Liver (tissue), 9 donors: Measurements from ENCODE around the gene EXOC4. TPM values are rescaled to one million over a fixed set of nuclear protein-coding genes. Genes with fewer than 3 reads are reported as not detected.

Experiments used
- DNase-seq: peaks from one replicate; pipeline ENCODE4 v3.0.0-alpha.2; 2017; ENCODE audit warnings: low spot score
- H3K27ac ChIP-seq, 2 donors: one replicate each; pipeline ENCODE4 v1.7.0; 2013; ENCODE audit warnings: inconsistent platforms in 2 of 2, low read length in 2 of 2, control low read depth in 1 of 2, low read depth in 1 of 2, mild to moderate bottlenecking in 1 of 2
- H3K27me3 ChIP-seq, 4 donors: one replicate each; pipeline versions ENCODE4 v1.6.1 to v1.7.0; 2013; ENCODE audit warnings: low read length in 3 of 4, inconsistent platforms in 1 of 4, mild to moderate bottlenecking in 1 of 4, moderate library complexity in 1 of 4; ENCODE audit not compliant: control insufficient read depth in 4 of 4, insufficient read depth in 4 of 4
- H3K36me3 ChIP-seq, 4 donors: one replicate each; pipeline versions ENCODE4 v1.6.1 to v1.7.0; 2013; ENCODE audit warnings: low read length in 3 of 4, mild to moderate bottlenecking in 3 of 4, low read depth in 1 of 4, moderate library complexity in 1 of 4; ENCODE audit not compliant: control insufficient read depth in 4 of 4, insufficient read depth in 3 of 4
- H3K4me1 ChIP-seq, 4 donors: one replicate each; pipeline versions ENCODE4 v1.6.1 to v1.7.0; 2013; ENCODE audit warnings: low read length in 3 of 4, mild to moderate bottlenecking in 3 of 4, moderate library complexity in 1 of 4; ENCODE audit not compliant: control insufficient read depth in 4 of 4, insufficient read depth in 4 of 4
- H3K4me3 ChIP-seq, 3 donors: one replicate each; pipeline versions ENCODE4 v1.6.1 to v1.7.0; 2013; ENCODE audit warnings: low read length in 3 of 3, control low read depth in 1 of 3, low read depth in 1 of 3, mild to moderate bottlenecking in 1 of 3
- H3K9ac ChIP-seq, 2 donors: one replicate each; pipeline ENCODE4 v1.7.0; 2013; ENCODE audit warnings: low read length in 2 of 2, mild to moderate bottlenecking in 2 of 2, moderate library complexity in 2 of 2, control low read depth in 1 of 2, low read depth in 1 of 2
- H3K9me3 ChIP-seq, 4 donors: one replicate each; pipeline versions ENCODE4 v1.6.1 to v1.7.0; 2013; ENCODE audit warnings: low read length in 3 of 4; ENCODE audit not compliant: control insufficient read depth in 4 of 4
- FOXA1 ChIP-seq: IDR thresholded peaks from 2 replicates; pipeline ENCODE4 v1.6.1; 2016; ENCODE audit warnings: antibody characterized with exemption
- FOXA2 ChIP-seq: IDR thresholded peaks from 2 replicates; pipeline ENCODE4 v1.6.1; 2016; ENCODE audit warnings: antibody characterized with exemption
- GABPA ChIP-seq, 2 donors: IDR thresholded peaks in 1 of 2; conservative IDR thresholded peaks in 1 of 2; 2 replicates each; pipeline ENCODE4 v1.6.1; 2016; ENCODE audit warnings: antibody characterized with exemption in 2 of 2, mild to moderate bottlenecking in 1 of 2, moderate library complexity in 1 of 2
- HNF4A ChIP-seq, 2 donors: conservative IDR thresholded peaks; 2 replicates each; pipeline ENCODE4 v1.6.1; 2016; ENCODE audit warnings: antibody characterized with exemption in 2 of 2, mild to moderate bottlenecking in 2 of 2
- HNF4G ChIP-seq: IDR thresholded peaks from 2 replicates; pipeline ENCODE4 v1.6.1; 2016; ENCODE audit warnings: antibody characterized with exemption
- JUND ChIP-seq, 2 donors: IDR thresholded peaks; 2 replicates each; pipeline ENCODE4 v1.6.1; 2016; ENCODE audit warnings: antibody characterized with exemption in 2 of 2
- NR2F2 ChIP-seq: IDR thresholded peaks from 2 replicates; pipeline ENCODE4 v1.6.1; 2016; ENCODE audit warnings: antibody characterized with exemption
- RAD21 ChIP-seq, 2 donors: IDR thresholded peaks; 2 replicates each; pipeline ENCODE4 v1.6.1; 2016; ENCODE audit warnings: antibody characterized with exemption in 2 of 2, mild to moderate bottlenecking in 2 of 2
- RXRA ChIP-seq, 2 donors: IDR thresholded peaks; 2 replicates each; pipeline ENCODE4 v1.6.1; 2017 to 2018; ENCODE audit warnings: antibody characterized with exemption in 2 of 2, mild to moderate bottlenecking in 1 of 2
- SP1 ChIP-seq: IDR thresholded peaks from 2 replicates; pipeline ENCODE4 v1.6.1; 2018; ENCODE audit warnings: antibody characterized with exemption, mild to moderate bottlenecking
- TAF1 ChIP-seq: conservative IDR thresholded peaks from 2 replicates; pipeline ENCODE4 v1.6.1; 2016; ENCODE audit warnings: antibody characterized with exemption, mild to moderate bottlenecking
- YY1 ChIP-seq: IDR thresholded peaks from 2 replicates; pipeline ENCODE4 v1.6.1; 2016; ENCODE audit warnings: antibody characterized with exemption, mild to moderate bottlenecking
- WGBS: extraction: QIAGEN DNeasy Blood & Tissue Kit; methylation state at CpG from one replicate; pipeline ENCODE4 v1.1.7; 2013; 5-methylcytosine and 5-hydroxymethylcytosine counted together
- polyA plus RNA-seq, 2 donors: library from polyadenylated mRNA; stranded (reverse) in 1 of 2; unstranded in 1 of 2; fragments of 200-250 nt in 1 of 2; fragments of >200 nt in 1 of 2; fragmentation: Nextera tagmentation in 1 of 2; extraction: Ambion mirVana in 1 of 2; gene quantifications; one replicate each; pipeline versions ENCODE4 v1.2.1 to v1.2.3, GENCODE V29; 2013 to 2015
- total RNA-seq, 2 donors: library from RNA; depleted of rRNA; stranded (reverse); fragments of >200 nt; gene quantifications; one replicate each; pipeline ENCODE4 v1.2.3, GENCODE V29; 2014
- TF ChIP-seq, protein P1 (sequence below): IDR thresholded peaks from 2 replicates; pipeline ENCODE4 v1.6.1; 2016; ENCODE audit warnings: antibody characterized with exemption
- TF ChIP-seq, protein P2 (sequence below): IDR thresholded peaks from 2 replicates; pipeline ENCODE4 v1.6.1; 2016; ENCODE audit warnings: antibody characterized with exemption
- TF ChIP-seq, protein P3 (sequence below): fragments of 150-350 bp; IDR thresholded peaks from 2 replicates; pipeline ENCODE4 v1.5.1; 2017; ENCODE audit warnings: improper control_type of control experiment, low read depth, low read length; ENCODE audit not compliant: missing input control
- TF ChIP-seq, protein P4 (sequence below): IDR thresholded peaks from 2 replicates; pipeline ENCODE4 v1.6.1; 2016; ENCODE audit warnings: antibody characterized with exemption, mild to moderate bottlenecking
- TF ChIP-seq, protein P5 (sequence below): IDR thresholded peaks from 2 replicates; pipeline ENCODE4 v1.6.1; 2016; ENCODE audit warnings: antibody characterized with exemption
- donor health status: healthy.
- donor health status: healthy.
- donor health status: healthy.
- donor health status: healthy.
- donor health status: healthy.

The EXOC4 gene
- total and polyA plus RNA-seq, 4 donors = 9.5 to 55.9 (median 23.6) TPM

DNA sequence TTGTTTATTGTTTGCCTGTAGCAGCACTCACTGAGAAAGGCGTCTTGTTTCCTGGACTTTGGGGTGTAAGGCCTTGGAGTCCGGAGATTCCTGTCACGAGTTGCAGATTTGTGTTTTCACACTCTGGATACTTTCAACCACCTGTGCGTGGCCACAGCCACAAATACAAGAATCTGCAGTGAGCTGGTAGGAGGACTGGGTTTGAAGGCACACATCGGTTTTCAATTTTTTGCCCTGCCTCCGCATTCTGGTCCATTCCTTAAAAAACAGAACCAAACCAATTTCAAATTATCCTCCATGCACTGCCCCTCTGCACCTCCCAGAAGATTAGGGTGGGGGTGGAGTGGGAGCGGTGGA, 619 bp downstream of the EXOC4 start (continued):
- TF ChIP-seq JUND (IDR thresholded peaks at IDR 0.05) (no peak), FOXA1 (no peak), FOXA2 (no peak), RAD21 (IDR thresholded peaks at IDR 0.05) (no peak), GABPA (IDR thresholded peaks at IDR 0.05 in 1 of 2, conservative IDR thresholded peaks at IDR 0.05 in 1 of 2) (no peak)
- TF ChIP-seq, protein P1, sequence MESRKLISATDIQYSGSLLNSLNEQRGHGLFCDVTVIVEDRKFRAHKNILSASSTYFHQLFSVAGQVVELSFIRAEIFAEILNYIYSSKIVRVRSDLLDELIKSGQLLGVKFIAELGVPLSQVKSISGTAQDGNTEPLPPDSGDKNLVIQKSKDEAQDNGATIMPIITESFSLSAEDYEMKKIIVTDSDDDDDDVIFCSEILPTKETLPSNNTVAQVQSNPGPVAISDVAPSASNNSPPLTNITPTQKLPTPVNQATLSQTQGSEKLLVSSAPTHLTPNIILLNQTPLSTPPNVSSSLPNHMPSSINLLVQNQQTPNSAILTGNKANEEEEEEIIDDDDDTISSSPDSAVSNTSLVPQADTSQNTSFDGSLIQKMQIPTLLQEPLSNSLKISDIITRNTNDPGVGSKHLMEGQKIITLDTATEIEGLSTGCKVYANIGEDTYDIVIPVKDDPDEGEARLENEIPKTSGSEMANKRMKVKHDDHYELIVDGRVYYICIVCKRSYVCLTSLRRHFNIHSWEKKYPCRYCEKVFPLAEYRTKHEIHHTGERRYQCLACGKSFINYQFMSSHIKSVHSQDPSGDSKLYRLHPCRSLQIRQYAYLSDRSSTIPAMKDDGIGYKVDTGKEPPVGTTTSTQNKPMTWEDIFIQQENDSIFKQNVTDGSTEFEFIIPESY = no peak
- TF ChIP-seq, protein P2, sequence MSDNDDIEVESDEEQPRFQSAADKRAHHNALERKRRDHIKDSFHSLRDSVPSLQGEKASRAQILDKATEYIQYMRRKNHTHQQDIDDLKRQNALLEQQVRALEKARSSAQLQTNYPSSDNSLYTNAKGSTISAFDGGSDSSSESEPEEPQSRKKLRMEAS = no peak

DNA sequence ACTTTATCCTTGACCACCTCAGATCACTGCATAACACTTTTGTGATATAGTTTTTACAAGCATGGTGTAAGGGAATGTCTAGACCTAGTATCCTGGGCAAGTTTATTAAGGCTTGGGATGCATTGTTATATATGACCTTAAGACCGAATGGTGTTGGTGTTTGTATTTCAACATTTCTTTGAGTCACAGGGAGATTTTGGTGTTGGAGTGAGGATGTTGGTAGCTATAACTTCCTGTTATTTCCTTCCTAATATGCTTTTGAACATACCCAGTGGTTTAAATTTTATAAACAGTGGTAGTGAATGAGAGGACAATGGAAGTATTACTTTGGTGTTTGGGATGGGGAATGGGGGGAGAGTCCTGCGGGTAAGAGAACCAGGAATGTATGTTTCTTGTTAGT, 2.6 kb downstream of the EXOC4 start:
- Histone ChIP-seq H3K27ac (no peak overlapping the region), H3K4me3 (no peak overlapping the region), H3K9ac (no peak overlapping the region), H3K4me1 (peaks cover 5 to 11% (median 7%) of the 10 kb centered on the region in 4 donors), H3K36me3 (peaks cover 0 to 1% (median 0%) of the 10 kb centered on the region in 4 donors), H3K27me3 (no peaks in the 10 kb centered on the region), H3K9me3 (no peaks in the 10 kb centered on the region)
- 86% methylated on average over 2 of the region's 2 CpGs for WGBS
- no peak for DNase-seq
- TF ChIP-seq, protein P3, sequence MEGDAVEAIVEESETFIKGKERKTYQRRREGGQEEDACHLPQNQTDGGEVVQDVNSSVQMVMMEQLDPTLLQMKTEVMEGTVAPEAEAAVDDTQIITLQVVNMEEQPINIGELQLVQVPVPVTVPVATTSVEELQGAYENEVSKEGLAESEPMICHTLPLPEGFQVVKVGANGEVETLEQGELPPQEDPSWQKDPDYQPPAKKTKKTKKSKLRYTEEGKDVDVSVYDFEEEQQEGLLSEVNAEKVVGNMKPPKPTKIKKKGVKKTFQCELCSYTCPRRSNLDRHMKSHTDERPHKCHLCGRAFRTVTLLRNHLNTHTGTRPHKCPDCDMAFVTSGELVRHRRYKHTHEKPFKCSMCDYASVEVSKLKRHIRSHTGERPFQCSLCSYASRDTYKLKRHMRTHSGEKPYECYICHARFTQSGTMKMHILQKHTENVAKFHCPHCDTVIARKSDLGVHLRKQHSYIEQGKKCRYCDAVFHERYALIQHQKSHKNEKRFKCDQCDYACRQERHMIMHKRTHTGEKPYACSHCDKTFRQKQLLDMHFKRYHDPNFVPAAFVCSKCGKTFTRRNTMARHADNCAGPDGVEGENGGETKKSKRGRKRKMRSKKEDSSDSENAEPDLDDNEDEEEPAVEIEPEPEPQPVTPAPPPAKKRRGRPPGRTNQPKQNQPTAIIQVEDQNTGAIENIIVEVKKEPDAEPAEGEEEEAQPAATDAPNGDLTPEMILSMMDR = no peak
- TF ChIP-seq RXRA (IDR thresholded peaks at IDR 0.05) (no peak), JUND (IDR thresholded peaks at IDR 0.05) (no peak), NR2F2 (no peak), HNF4A (conservative IDR thresholded peaks at IDR 0.05) (no peak), SP1 (no peak), HNF4G (no peak), FOXA1 (no peak), YY1 (no peak), RAD21 (IDR thresholded peaks at IDR 0.05) (no peak), FOXA2 (no peak), TAF1 (no peak)
- TF ChIP-seq, protein P4, sequence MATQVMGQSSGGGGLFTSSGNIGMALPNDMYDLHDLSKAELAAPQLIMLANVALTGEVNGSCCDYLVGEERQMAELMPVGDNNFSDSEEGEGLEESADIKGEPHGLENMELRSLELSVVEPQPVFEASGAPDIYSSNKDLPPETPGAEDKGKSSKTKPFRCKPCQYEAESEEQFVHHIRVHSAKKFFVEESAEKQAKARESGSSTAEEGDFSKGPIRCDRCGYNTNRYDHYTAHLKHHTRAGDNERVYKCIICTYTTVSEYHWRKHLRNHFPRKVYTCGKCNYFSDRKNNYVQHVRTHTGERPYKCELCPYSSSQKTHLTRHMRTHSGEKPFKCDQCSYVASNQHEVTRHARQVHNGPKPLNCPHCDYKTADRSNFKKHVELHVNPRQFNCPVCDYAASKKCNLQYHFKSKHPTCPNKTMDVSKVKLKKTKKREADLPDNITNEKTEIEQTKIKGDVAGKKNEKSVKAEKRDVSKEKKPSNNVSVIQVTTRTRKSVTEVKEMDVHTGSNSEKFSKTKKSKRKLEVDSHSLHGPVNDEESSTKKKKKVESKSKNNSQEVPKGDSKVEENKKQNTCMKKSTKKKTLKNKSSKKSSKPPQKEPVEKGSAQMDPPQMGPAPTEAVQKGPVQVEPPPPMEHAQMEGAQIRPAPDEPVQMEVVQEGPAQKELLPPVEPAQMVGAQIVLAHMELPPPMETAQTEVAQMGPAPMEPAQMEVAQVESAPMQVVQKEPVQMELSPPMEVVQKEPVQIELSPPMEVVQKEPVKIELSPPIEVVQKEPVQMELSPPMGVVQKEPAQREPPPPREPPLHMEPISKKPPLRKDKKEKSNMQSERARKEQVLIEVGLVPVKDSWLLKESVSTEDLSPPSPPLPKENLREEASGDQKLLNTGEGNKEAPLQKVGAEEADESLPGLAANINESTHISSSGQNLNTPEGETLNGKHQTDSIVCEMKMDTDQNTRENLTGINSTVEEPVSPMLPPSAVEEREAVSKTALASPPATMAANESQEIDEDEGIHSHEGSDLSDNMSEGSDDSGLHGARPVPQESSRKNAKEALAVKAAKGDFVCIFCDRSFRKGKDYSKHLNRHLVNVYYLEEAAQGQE = no peak
- TF ChIP-seq, protein P5, sequence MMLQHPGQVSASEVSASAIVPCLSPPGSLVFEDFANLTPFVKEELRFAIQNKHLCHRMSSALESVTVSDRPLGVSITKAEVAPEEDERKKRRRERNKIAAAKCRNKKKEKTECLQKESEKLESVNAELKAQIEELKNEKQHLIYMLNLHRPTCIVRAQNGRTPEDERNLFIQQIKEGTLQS = no peak
- TF ChIP-seq, protein P2 = no peak
